Neural cell (in vitro differentiated cells): ENCODE data around the gene SLC12A7. TPM values are rescaled to one million over a fixed set of nuclear protein-coding genes. Genes with fewer than 3 reads are reported as not detected.

ENCODE experiments used
- H2AFZ ChIP-seq: fragments of 200-600, 300-800 bp; sonication (generic), shearing (Covaris generic); 2 replicates; pipeline ENCODE4 v1.6.0; 2014; ENCODE audit warnings: low read depth, mild to moderate bottlenecking, antibody characterized with exemption, low read length, moderate library complexity
- H3F3A ChIP-seq: fragments of 200-600 bp; shearing (Covaris generic); 2 replicates; pipeline ENCODE4 v1.6.1; 2016; ENCODE audit warnings: mild to moderate bottlenecking, moderate library complexity, mixed read lengths, antibody characterized with exemption, low read length; ENCODE audit not compliant: insufficient read depth, poor library complexity, severe bottlenecking
- H3K27ac ChIP-seq: fragments of 200-600, 300-800 bp; sonication (generic), shearing (Covaris generic); 2 replicates; pipeline ENCODE4 v1.5.1; 2014; ENCODE audit warnings: mild to moderate bottlenecking, low read length, moderate library complexity
- H3K27me3 ChIP-seq: fragments of 300-800, 200-600 bp; sonication (generic), shearing (Covaris generic); 2 replicates; pipeline ENCODE4 v1.6.0; 2014; ENCODE audit warnings: mild to moderate bottlenecking, low read depth, low read length, moderate library complexity; ENCODE audit not compliant: insufficient read depth
- H3K36me3 ChIP-seq: fragments of 300-800, 200-600 bp; sonication (generic), shearing (Covaris generic); 2 replicates; pipeline ENCODE4 v1.5.1; 2014; ENCODE audit warnings: mild to moderate bottlenecking, antibody characterized with exemption, low read length, moderate library complexity; ENCODE audit not compliant: insufficient read depth
- H3K4me2 ChIP-seq: fragments of 300-800, 200-600 bp; sonication (generic), shearing (Covaris generic); 2 replicates; pipeline ENCODE4 v1.6.0; 2014; ENCODE audit warnings: mild to moderate bottlenecking, low read length
- H3K4me3 ChIP-seq: fragments of 300-800, 200-600 bp; sonication (generic), shearing (Covaris generic); 2 replicates; pipeline ENCODE4 v1.5.1; 2014; ENCODE audit warnings: mild to moderate bottlenecking, low read length, moderate library complexity
- H3K79me2 ChIP-seq: fragments of 200-600 bp; shearing (Covaris generic); replicated peaks from 2 replicates; pipeline ENCODE4 v1.6.0; 2014; ENCODE audit warnings: mild to moderate bottlenecking, low read length, moderate library complexity; ENCODE audit not compliant: insufficient read depth
- H3K9ac ChIP-seq: fragments of 300-800, 200-600 bp; sonication (generic), shearing (Covaris generic); 2 replicates; pipeline ENCODE4 v1.6.1; 2016; ENCODE audit warnings: mild to moderate bottlenecking, low read length, mixed read lengths
- H3K9me2 ChIP-seq: fragments of 200-600 bp; shearing (Covaris generic); 2 replicates; pipeline ENCODE4 v1.6.1; 2016; ENCODE audit warnings: mild to moderate bottlenecking, low read length, mixed read lengths; ENCODE audit not compliant: insufficient read depth
- H3K9me3 ChIP-seq: fragments of 200-600, 300-800 bp; sonication (generic), shearing (Covaris generic); 2 replicates; pipeline ENCODE4 v1.6.1; 2016; ENCODE audit warnings: mild to moderate bottlenecking, mixed run types, low read length, moderate library complexity, mixed read lengths
- H4K20me1 ChIP-seq: fragments of 200-600 bp; shearing (Covaris generic); 2 replicates; pipeline ENCODE4 v1.6.1; 2016; ENCODE audit warnings: mild to moderate bottlenecking, mixed run types; ENCODE audit not compliant: insufficient read depth
- EP300 ChIP-seq: fragments of 450-650 bp; conservative IDR thresholded peaks from 2 replicates; pipeline ENCODE4 v1.6.1; 2014; ENCODE audit warnings: antibody characterized with exemption, mild to moderate bottlenecking, moderate library complexity; ENCODE audit not compliant: poor library complexity, severe bottlenecking
- EZH2 ChIP-seq: fragments of 200-600, 300-800 bp; shearing (Covaris generic), sonication (generic); IDR thresholded peaks from 2 replicates; pipeline ENCODE4 v1.6.1; 2014; ENCODE audit warnings: antibody characterized with exemption, low read length, borderline replicate concordance, mild to moderate bottlenecking; ENCODE audit not compliant: insufficient read depth, poor library complexity, severe bottlenecking
- MXI1 ChIP-seq: fragments of 450-650 bp; conservative IDR thresholded peaks from 2 replicates; pipeline ENCODE4 v1.6.1; 2014; ENCODE audit warnings: antibody characterized with exemption, mild to moderate bottlenecking; ENCODE audit not compliant: poor library complexity, severe bottlenecking
- POLR2AphosphoS5 ChIP-seq: IDR thresholded peaks from 2 replicates; pipeline ENCODE4 v1.6.1; 2012
- RAD21 ChIP-seq: fragments of 450-650 bp; conservative IDR thresholded peaks from 2 replicates; pipeline ENCODE4 v1.6.1; 2014; ENCODE audit warnings: antibody characterized with exemption, mild to moderate bottlenecking, moderate library complexity
- REST ChIP-seq: IDR thresholded peaks from 2 replicates; pipeline ENCODE4 v1.6.1; 2012; ENCODE audit warnings: borderline replicate concordance
- SMC3 ChIP-seq: fragments of 450-650 bp; conservative IDR thresholded peaks from 2 replicates; pipeline ENCODE4 v1.6.1; 2014; ENCODE audit warnings: antibody characterized with exemption, mild to moderate bottlenecking, moderate library complexity; ENCODE audit not compliant: poor library complexity
- TAF1 ChIP-seq: IDR thresholded peaks from 2 replicates; pipeline ENCODE4 v1.6.1; 2012; ENCODE audit warnings: low read depth
- polyA plus RNA-seq: library from polyadenylated mRNA; depleted of rRNA; stranded (reverse); fragments of >200 nt; gene quantifications from 2 replicates; pipeline ENCODE4 v1.2.3, GENCODE V29; 2014
- TF ChIP-seq, protein P1 (sequence below): fragments of 450-650 bp; IDR thresholded peaks from 2 replicates; pipeline ENCODE4 v1.5.1; 2014; ENCODE audit warnings: antibody characterized with exemption, mild to moderate bottlenecking, moderate library complexity; ENCODE audit not compliant: poor library complexity, severe bottlenecking

The SLC12A7 gene
- polyA plus RNA-seq, 1 donor from 2014 or later = 4.5 TPM

GRCh38 chr5:1078851-1079250 lies 33.0 kb downstream of the SLC12A7 start:
- no peak overlapping the region for H2AFZ ChIP-seq
- H3K9me2 ChIP-seq = no peaks in the 10 kb centered on the region
- H3K36me3 ChIP-seq = no peaks in the 10 kb centered on the region
- no peaks in the 10 kb centered on the region for H4K20me1 ChIP-seq
- no peak overlapping the region for H3K4me3 ChIP-seq
- H3K9me3 ChIP-seq = no peaks in the 10 kb centered on the region
- no peaks in the 10 kb centered on the region for H3F3A ChIP-seq
- no peaks in the 10 kb centered on the region for H3K79me2 ChIP-seq
- no peaks in the 10 kb centered on the region for H3K27me3 ChIP-seq
- TF ChIP-seq, protein P1, sequence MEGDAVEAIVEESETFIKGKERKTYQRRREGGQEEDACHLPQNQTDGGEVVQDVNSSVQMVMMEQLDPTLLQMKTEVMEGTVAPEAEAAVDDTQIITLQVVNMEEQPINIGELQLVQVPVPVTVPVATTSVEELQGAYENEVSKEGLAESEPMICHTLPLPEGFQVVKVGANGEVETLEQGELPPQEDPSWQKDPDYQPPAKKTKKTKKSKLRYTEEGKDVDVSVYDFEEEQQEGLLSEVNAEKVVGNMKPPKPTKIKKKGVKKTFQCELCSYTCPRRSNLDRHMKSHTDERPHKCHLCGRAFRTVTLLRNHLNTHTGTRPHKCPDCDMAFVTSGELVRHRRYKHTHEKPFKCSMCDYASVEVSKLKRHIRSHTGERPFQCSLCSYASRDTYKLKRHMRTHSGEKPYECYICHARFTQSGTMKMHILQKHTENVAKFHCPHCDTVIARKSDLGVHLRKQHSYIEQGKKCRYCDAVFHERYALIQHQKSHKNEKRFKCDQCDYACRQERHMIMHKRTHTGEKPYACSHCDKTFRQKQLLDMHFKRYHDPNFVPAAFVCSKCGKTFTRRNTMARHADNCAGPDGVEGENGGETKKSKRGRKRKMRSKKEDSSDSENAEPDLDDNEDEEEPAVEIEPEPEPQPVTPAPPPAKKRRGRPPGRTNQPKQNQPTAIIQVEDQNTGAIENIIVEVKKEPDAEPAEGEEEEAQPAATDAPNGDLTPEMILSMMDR = no peak
- no peak for TF ChIP-seq TAF1
- no peak for TF ChIP-seq SMC3
- no peak for TF ChIP-seq RAD21
- no peak for TF ChIP-seq MXI1
- TF ChIP-seq POLR2AphosphoS5 = no peak
- no peak for TF ChIP-seq EZH2
- no peak for TF ChIP-seq EP300
- H3K27ac ChIP-seq = no peak overlapping the region
- no peak overlapping the region for H3K9ac ChIP-seq
- no peak overlapping the region for H3K4me2 ChIP-seq

GRCh38 chr5:1078206-1078605 lies 33.7 kb downstream of the SLC12A7 start:
- Histone ChIP-seq H3K4me3 (no peak overlapping the region), H3K79me2 (no peaks in the 10 kb centered on the region), H4K20me1 (no peaks in the 10 kb centered on the region), H3K9ac (no peak overlapping the region), H3K9me2 (no peaks in the 10 kb centered on the region), H2AFZ (no peak overlapping the region), H3K9me3 (no peaks in the 10 kb centered on the region), H3K27ac (no peak overlapping the region), H3K27me3 (no peaks in the 10 kb centered on the region), H3K36me3 (no peaks in the 10 kb centered on the region), H3K4me2 (no peak overlapping the region), H3F3A (no peaks in the 10 kb centered on the region)
- TF ChIP-seq SMC3 = no peak
- TF ChIP-seq EP300 = no peak
- TF ChIP-seq EZH2 = no peak
- no peak for TF ChIP-seq MXI1
- no peak for TF ChIP-seq TAF1
- TF ChIP-seq, protein P1 = no peak
- no peak for TF ChIP-seq RAD21
- no peak for TF ChIP-seq POLR2AphosphoS5
- no peak for TF ChIP-seq REST
